Activated B cell treated with CpG ODN at 0.5 μM for 24 hours (primary cell): ENCODE measurements around the gene TXN. TPM values are rescaled to one million over a fixed set of nuclear protein-coding genes. Genes with fewer than 3 reads are reported as not detected.

Experiments
- ATAC-seq: fragments of 200-7000 bp; cut with Tn5 transposase; one replicate; pipeline ENCODE4 v1.10.0; 2021; ENCODE audit warnings: low read depth, mild to moderate bottlenecking, moderate library complexity
- CTCF ChIA-PET: fragments of 350-600 bp; sonication (Branson Sonifier 250); formaldehyde crosslinking; loops from one replicate; lab custom pipeline; 2021; ENCODE audit warnings: antibody characterized with exemption; lab: Charles Lee
- POLR2A ChIA-PET: fragments of 350-600 bp; sonication (Branson Sonifier 250); formaldehyde crosslinking; loops from one replicate; lab custom pipeline; 2021; ENCODE audit warnings: antibody characterized with exemption; lab: Charles Lee
- DNase-seq: peaks from one replicate; pipeline ENCODE4 v3.0.0; 2022
- H3K27ac Mint-ChIP-seq: one replicate; pipeline ENCODE4 v1.8.0; 2020; ENCODE audit warnings: mixed read lengths
- H3K27me3 Mint-ChIP-seq: one replicate; pipeline ENCODE4 v1.8.0; 2021; ENCODE audit warnings: mixed read lengths
- H3K36me3 Mint-ChIP-seq: one replicate; pipeline ENCODE4 v1.8.0; 2021; ENCODE audit warnings: low read depth, mixed read lengths
- H3K4me1 Mint-ChIP-seq: one replicate; pipeline ENCODE4 v1.8.0; 2021; ENCODE audit warnings: mixed read lengths
- H3K4me3 Mint-ChIP-seq: one replicate; pipeline ENCODE4 v1.8.0; 2020; ENCODE audit warnings: mild to moderate bottlenecking, mixed read lengths
- H3K9me3 Mint-ChIP-seq: one replicate; pipeline ENCODE4 v1.8.0; 2020; ENCODE audit warnings: mixed read lengths
- CTCF ChIP-seq: fragments of 200-600 bp; IDR thresholded peaks from one replicate; pipeline ENCODE4 v1.8.0; 2022; ENCODE audit warnings: antibody characterized with exemption, mild to moderate bottlenecking
- intact Hi-C: fragments of 100-400 bp; cut with micrococcal nuclease; formaldehyde crosslinking; loops from one replicate; pipeline ENCODE4 v1.15.1; 2024
- total RNA-seq: library from RNA; stranded (reverse); gene quantifications from 2 replicates; pipeline ENCODE4 v1.2.3, GENCODE V29; 2022

TXN gene
- total RNA-seq, 1 donor from 2014 or later, result 205 TPM

GRCh38 chr9:110266795-110267194 lies 10.5 kb upstream of the TXN start:
- DNase-seq (no peak), ATAC-seq (no peak)
- intact Hi-C loops, result no loop called here
- no peak overlapping the region for H3K27ac Mint-ChIP-seq
- H3K4me3 Mint-ChIP-seq, result no peak overlapping the region
- H3K4me1 Mint-ChIP-seq, result no peaks in the 10 kb centered on the region
- POLR2A ChIA-PET, result no interaction called here
- peaks cover 2% of the 10 kb centered on the region for H3K9me3 Mint-ChIP-seq
- H3K27me3 Mint-ChIP-seq, result peaks cover 8% of the 10 kb centered on the region
- no peak for TF ChIP-seq CTCF
- H3K36me3 Mint-ChIP-seq, result no peaks in the 10 kb centered on the region
- CTCF ChIA-PET, result no interaction called here

DNA sequence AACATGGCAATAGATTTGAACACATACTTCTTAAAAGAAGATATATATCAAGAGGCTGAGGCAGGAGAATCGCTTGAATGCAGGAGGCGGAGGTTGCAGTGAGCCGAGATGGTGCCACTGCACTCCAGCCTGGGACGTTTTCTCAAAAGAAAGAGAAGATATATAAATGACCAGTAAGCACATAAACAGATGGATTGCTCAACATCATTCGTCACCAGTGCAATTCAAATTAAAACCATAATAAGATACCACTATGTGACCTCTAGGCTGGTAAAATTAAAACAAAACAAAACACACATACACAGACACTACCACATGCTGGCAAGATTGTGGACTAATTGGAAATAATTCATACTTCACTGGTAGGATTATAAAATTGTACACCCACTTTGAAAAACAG lies 5.3 kb upstream of the TXN start:
- DNase-seq (no peak), ATAC-seq (no peak)
- Mint-ChIP-seq H3K27ac (no peak overlapping the region), H3K4me1 (peaks cover 32% of the 10 kb centered on the region), H3K9me3 (peaks cover 2% of the 10 kb centered on the region), H3K4me3 (no peak overlapping the region), H3K27me3 (peaks cover 3% of the 10 kb centered on the region), H3K36me3 (no peaks in the 10 kb centered on the region)
- ChIA-PET POLR2A (no interaction called here), CTCF (no interaction called here)
- no peak for TF ChIP-seq CTCF
- intact Hi-C loops, result no loop called here

DNA sequence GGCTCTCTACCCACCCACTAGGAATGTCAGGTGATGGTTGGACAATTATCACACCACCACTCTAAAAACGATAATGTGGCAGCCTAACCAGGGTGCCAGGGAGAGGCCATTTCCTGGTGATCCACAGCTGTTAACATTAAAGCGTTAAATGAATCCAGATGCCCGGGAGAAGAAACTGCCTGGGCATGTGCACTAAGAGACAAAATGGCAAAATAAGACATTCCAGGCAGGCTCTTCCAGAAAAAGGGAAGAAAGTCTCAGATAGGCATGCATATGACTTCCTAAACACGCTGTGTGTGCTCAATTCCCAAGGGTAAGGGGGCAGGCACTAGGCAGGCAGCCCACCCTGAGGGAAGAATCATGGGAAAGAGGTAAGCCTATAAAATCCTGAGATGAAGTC lies 4.6 kb upstream of the TXN start:
- intact Hi-C loops, result no loop called here
- DNase-seq (no peak), ATAC-seq (no peak)
- no peak overlapping the region for H3K4me3 Mint-ChIP-seq
- ChIA-PET CTCF (no interaction called here), POLR2A (no interaction called here)
- H3K27ac Mint-ChIP-seq, result no peak overlapping the region
- H3K27me3 Mint-ChIP-seq, result peaks cover 3% of the 10 kb centered on the region
- no peak for TF ChIP-seq CTCF
- peaks cover 32% of the 10 kb centered on the region for H3K4me1 Mint-ChIP-seq
- H3K9me3 Mint-ChIP-seq, result peaks cover 2% of the 10 kb centered on the region
- peaks cover 2% of the 10 kb centered on the region for H3K36me3 Mint-ChIP-seq

DNA sequence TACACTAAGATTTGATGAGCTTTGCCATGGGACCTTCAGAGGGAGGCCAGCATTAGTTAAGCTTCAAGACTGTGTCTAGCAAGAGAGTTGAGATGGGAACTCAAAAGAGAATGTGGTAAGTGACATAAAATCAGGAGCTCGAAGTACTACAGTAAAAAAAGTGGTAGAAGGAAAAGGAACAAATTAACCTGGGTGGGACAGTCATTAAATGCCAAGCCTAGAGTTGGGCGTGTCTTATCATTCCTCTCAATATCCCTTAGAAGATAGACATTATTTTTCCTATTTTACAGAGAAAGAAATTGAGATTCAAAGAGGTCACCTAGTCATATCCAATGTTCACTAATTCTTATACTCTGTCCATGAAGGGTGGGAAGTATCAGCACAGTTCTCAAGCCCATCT lies 3.3 kb upstream of the TXN start:
- intact Hi-C loops, result loop anchor here (5.0 to 10.0 kb wide), 6 partner anchors 112 to 1327 kb away; partner anchors contain the start of genes ABITRAM, CTNNAL1 and ELP1

DNA sequence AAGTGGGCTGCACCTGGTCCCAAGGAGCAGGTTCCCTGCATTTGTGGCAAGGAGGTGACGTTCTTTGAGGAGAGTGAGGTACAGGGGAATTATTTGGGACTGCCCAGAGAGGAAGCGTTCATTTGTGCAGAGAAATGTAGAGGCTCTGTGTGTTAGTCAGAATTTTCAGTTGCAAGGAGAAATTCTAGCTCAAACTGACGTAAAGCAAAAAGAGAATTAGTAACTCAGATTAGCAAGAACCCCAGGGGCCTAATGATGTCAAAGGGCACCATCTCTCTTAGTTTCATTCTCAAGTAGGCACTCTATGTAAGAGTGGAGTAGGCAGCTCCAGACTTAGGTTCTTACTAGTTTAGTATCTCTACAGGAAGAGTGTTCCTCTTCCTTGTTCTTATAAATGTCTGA lies 2.4 kb upstream of the TXN start:
- Mint-ChIP-seq H3K4me3 (peak overlapping the region; percentile 36), H3K4me1 (peaks cover 50% of the 10 kb centered on the region), H3K36me3 (peaks cover 6% of the 10 kb centered on the region), H3K27ac (peak overlapping the region; percentile 74), H3K27me3 (no peaks in the 10 kb centered on the region), H3K9me3 (no peaks in the 10 kb centered on the region)
- TF ChIP-seq CTCF, result no peak
- intact Hi-C loops, result loop anchor here (1.0 to 10.0 kb wide), 7 partner anchors 111 to 1326 kb away; partner anchors contain the start of genes ABITRAM, CTNNAL1 and ELP1
- CTCF ChIA-PET, result interaction anchor here (0.9 to 1.3 kb wide), 3 partner anchors 41 to 355 kb away, joined by 3 to 4 read pairs (median 3); no protein-coding TSS in a partner anchor
- ATAC-seq, result peak; percentile 9
- DNase-seq, result no peak
- POLR2A ChIA-PET, result no interaction called here

More for the DNA sequence above, 3.3 kb upstream of the TXN start:
- POLR2A ChIA-PET, result no interaction called here
- peaks cover 3% of the 10 kb centered on the region for H3K27me3 Mint-ChIP-seq
- peaks cover 6% of the 10 kb centered on the region for H3K36me3 Mint-ChIP-seq
- DNase-seq, result no peak
- peaks cover 41% of the 10 kb centered on the region for H3K4me1 Mint-ChIP-seq
- no peak overlapping the region for H3K4me3 Mint-ChIP-seq
- peak overlapping the region; percentile 74 for H3K27ac Mint-ChIP-seq
- peaks cover 2% of the 10 kb centered on the region for H3K9me3 Mint-ChIP-seq
- no peak for ATAC-seq
- CTCF ChIA-PET, result interaction anchor here (0.9 to 1.3 kb wide), 2 partner anchors 45 to 355 kb away, joined by 3 to 4 read pairs; no protein-coding TSS in a partner anchor
- no peak for TF ChIP-seq CTCF
